Measurements from ENCODE around the gene OSBPL7.

OSBPL7 gene

GRCh38 chr17:47806913-47807255, 14.7 kb downstream of the OSBPL7 start:
- peaks cover 34% of the 10 kb centered on the region; the same call in 1 of the 2 replicates for H3K36me3 ChIP-seq (ENCODE audit: insufficient read depth, low read length)
- no peaks in the 10 kb centered on the region for H3K79me2 ChIP-seq (ENCODE audit: insufficient read depth, low read length)
- H4K20me1 ChIP-seq (ENCODE audit: insufficient read depth, low read length): no peaks in the 10 kb centered on the region
- H3K27me3 ChIP-seq (ENCODE audit: insufficient read depth, low read length): no peaks in the 10 kb centered on the region
- H3K9me3 ChIP-seq (ENCODE audit: low read length): no peaks in the 10 kb centered on the region
- no peak overlapping the region for H3K4me3 ChIP-seq (ENCODE audit: low read depth, low read length, poor library complexity, severe bottlenecking)
- no peak overlapping the region for H3K9ac ChIP-seq (ENCODE audit: low read length)
- H3K27ac ChIP-seq (ENCODE audit: low read depth, low read length, poor library complexity, severe bottlenecking): no peak overlapping the region
- no peak overlapping the region for H3K4me2 ChIP-seq (ENCODE audit: low read length)
- no peaks in the 10 kb centered on the region for H3K9me2 ChIP-seq (ENCODE audit: low read depth, low read length)
- no peaks in the 10 kb centered on the region for H3K4me1 ChIP-seq (ENCODE audit: insufficient read depth, low read length, severe bottlenecking)
- no peak for TF ChIP-seq EZH2 (IDR thresholded peaks at IDR 0.05; ENCODE audit: borderline replicate concordance, low read length)
- no peak for TF ChIP-seq CTCF (IDR thresholded peaks at IDR 0.05; ENCODE audit: low read length)
- no peak overlapping the region for H2AFZ ChIP-seq (ENCODE audit: low read length)
- no peaks in the 10 kb centered on the region for H3F3A ChIP-seq (ENCODE audit: insufficient read depth, low read length)

- H3K9me3 ChIP-seq (ENCODE audit: low read length): no peaks in the 10 kb centered on the region
- H3F3A ChIP-seq (ENCODE audit: insufficient read depth, low read length): no peaks in the 10 kb centered on the region
- H4K20me1 ChIP-seq (ENCODE audit: insufficient read depth, low read length): no peaks in the 10 kb centered on the region
- no peak overlapping the region for H3K9ac ChIP-seq (ENCODE audit: low read length)
- H3K79me2 ChIP-seq (ENCODE audit: insufficient read depth, low read length): no peaks in the 10 kb centered on the region
- H2AFZ ChIP-seq (ENCODE audit: low read length): no peak overlapping the region
- H3K27me3 ChIP-seq (ENCODE audit: insufficient read depth, low read length): no peaks in the 10 kb centered on the region
- H3K4me2 ChIP-seq (ENCODE audit: low read length): no peak overlapping the region
- H3K27ac ChIP-seq (ENCODE audit: low read depth, low read length, poor library complexity, severe bottlenecking): no peak overlapping the region
- TF ChIP-seq CTCF (IDR thresholded peaks at IDR 0.05; ENCODE audit: low read length) (no peak), EZH2 (IDR thresholded peaks at IDR 0.05; ENCODE audit: borderline replicate concordance, low read length) (no peak)
- no peaks in the 10 kb centered on the region for H3K4me1 ChIP-seq (ENCODE audit: insufficient read depth, low read length, severe bottlenecking)
- peaks cover 28% of the 10 kb centered on the region; the same call in 1 of the 2 replicates for H3K36me3 ChIP-seq (ENCODE audit: insufficient read depth, low read length)
- no peaks in the 10 kb centered on the region for H3K9me2 ChIP-seq (ENCODE audit: low read depth, low read length)
- H3K4me3 ChIP-seq (ENCODE audit: low read depth, low read length, poor library complexity, severe bottlenecking): no peak overlapping the region
Observed at GRCh38 chr17:47806026-47806912, 15.3 kb downstream of the OSBPL7 start.

GRCh38 chr17:47804461-47804860, 17.1 kb downstream of the OSBPL7 start:
- Histone ChIP-seq H3K9me3 (ENCODE audit: low read length) (no peaks in the 10 kb centered on the region), H3K36me3 (ENCODE audit: insufficient read depth, low read length) (peaks cover 23% of the 10 kb centered on the region; the same call in 1 of the 2 replicates), H3K4me2 (ENCODE audit: low read length) (no peak overlapping the region)

More at GRCh38 chr17:47804461-47804860, 17.1 kb downstream of the OSBPL7 start:
- Histone ChIP-seq H2AFZ (ENCODE audit: low read length) (no peak overlapping the region), H3K4me3 (ENCODE audit: low read depth, low read length, poor library complexity, severe bottlenecking) (no peak overlapping the region), H3K9me2 (ENCODE audit: low read depth, low read length) (no peaks in the 10 kb centered on the region), H3K27ac (ENCODE audit: low read depth, low read length, poor library complexity, severe bottlenecking) (no peak overlapping the region), H3F3A (ENCODE audit: insufficient read depth, low read length) (no peaks in the 10 kb centered on the region), H3K9ac (ENCODE audit: low read length) (no peak overlapping the region), H4K20me1 (ENCODE audit: insufficient read depth, low read length) (no peaks in the 10 kb centered on the region), H3K4me1 (ENCODE audit: insufficient read depth, low read length, severe bottlenecking) (no peaks in the 10 kb centered on the region), H3K79me2 (ENCODE audit: insufficient read depth, low read length) (no peaks in the 10 kb centered on the region), H3K27me3 (ENCODE audit: insufficient read depth, low read length) (no peaks in the 10 kb centered on the region)
- no peak for TF ChIP-seq EZH2 (IDR thresholded peaks at IDR 0.05; ENCODE audit: borderline replicate concordance, low read length)
- no peak for TF ChIP-seq CTCF (IDR thresholded peaks at IDR 0.05; ENCODE audit: low read length)

All from OCI-LY1 (cell line).